ENCODE measurements around the gene PRMT2. TPM values are rescaled to one million over a fixed set of nuclear protein-coding genes. Genes with fewer than 3 reads are reported as not detected.

The PRMT2 gene
- total RNA-seq = 10 to 100 TPM; 63.2 to 77.3 TPM
- long read RNA-seq, transcript PRMT2-203 (12 exons, 2,688 nt) = minor isoform, 8 of 227 reads
- long read RNA-seq, transcript PRMT2-204 (6 exons, 954 nt) = minor isoform, 9 of 227 reads
- long read RNA-seq, transcript PRMT2-206 (11 exons, 2,131 nt) = major isoform, 77 of 227 reads
- long read RNA-seq, partial matches to known transcripts = 94 of 227 reads
- long read RNA-seq, other reads (novel, unspliced or antisense) = 24 of 227 reads

- intact Hi-C loops (cut with DNase I, micrococcal nuclease) = no loop called here
- DNase-seq (peak; percentile 97 to 99), ATAC-seq (peak; percentile 91)
These were observed at the start of gene PRMT2 for GRCh38 chr21:46635324-46636180. PRMT2 (plus strand) TSS chr21:46635674; CDS start chr21:46636952, 1,278 bp downstream.

GRCh38 chr21:46594276-46594675 is 41.2 kb upstream of the PRMT2 start:
- intact Hi-C loops (cut with DNase I, micrococcal nuclease) = no loop called here
- no peak for DNase-seq
- ATAC-seq = no peak

DNA sequence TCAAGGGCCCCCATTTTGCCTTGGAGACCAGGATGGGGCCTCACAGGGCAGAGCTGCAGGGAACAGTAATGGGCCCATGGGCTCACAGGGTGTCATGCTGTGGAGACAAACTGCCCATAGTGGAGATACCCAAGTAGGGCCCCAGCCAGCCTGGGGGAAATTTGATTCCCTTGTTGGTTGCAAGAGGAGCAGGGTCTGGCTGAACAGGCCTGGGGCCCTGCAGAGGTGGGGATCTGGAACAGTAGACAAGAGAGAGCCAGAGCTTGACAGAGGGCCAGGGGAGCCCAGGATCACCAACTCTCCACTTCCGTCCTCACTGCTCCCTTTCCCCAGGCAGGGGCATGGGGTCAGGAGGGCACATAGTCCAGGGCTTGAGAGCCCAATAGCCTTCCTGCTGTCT is 39.3 kb upstream of the PRMT2 start:
- ATAC-seq (no peak), DNase-seq (no peak)
- intact Hi-C loops (cut with DNase I, micrococcal nuclease) = no loop called here

DNA sequence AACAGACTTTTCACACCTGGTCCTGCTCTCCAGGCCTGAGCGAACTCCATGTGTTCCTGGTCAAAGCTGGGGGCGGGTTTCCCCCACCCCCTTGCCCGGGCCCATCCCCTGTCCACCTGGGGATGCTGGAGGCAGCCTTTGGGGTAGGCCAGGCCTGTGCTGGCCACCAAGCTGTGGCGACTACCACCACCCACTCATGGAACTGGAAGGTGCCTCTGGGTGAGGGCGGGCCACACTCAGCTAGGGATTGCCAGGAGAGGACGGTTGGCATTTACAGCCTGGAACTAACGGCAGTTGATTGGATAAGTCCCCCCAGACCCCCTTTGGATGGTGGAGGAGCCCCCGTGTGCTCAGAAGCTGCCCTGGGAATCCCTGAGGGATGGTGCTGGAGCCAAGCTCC is 38.4 kb upstream of the PRMT2 start:
- DNase-seq (no peak), ATAC-seq (no peak)
- intact Hi-C loops (cut with DNase I, micrococcal nuclease) = no loop called here

- intact Hi-C loops (cut with DNase I, micrococcal nuclease) = no loop called here
- ATAC-seq (no peak), DNase-seq (no peak)
These were observed 37.6 kb upstream of the PRMT2 start for GRCh38 chr21:46597896-46598343.

- intact Hi-C loops (cut with DNase I, micrococcal nuclease) = no loop called here
These were observed 36.6 kb upstream of the PRMT2 start for GRCh38 chr21:46598581-46599572.

DNA sequence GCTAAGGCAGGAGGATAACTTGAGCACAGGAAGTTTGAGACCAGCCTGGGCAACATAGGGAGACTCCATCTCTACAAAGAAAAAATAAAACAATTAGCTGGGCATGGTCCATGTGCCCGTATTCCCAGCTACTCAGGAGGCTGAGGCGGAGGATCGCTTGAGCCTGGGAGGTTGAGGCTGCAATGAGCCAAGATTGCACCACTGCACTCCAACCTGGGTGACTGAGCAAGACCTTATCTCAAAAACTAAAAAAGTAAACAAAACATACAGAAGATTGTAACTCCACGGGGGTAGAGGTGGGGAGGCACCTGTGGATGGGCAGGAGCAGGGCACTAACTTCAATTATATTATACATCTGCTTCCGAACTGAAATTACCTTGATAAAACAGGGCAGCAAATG is 35.2 kb upstream of the PRMT2 start:
- ATAC-seq (no peak), DNase-seq (no peak)
- intact Hi-C loops (cut with DNase I, micrococcal nuclease) = no loop called here

More at GRCh38 chr21:46598581-46599572, 36.6 kb upstream of the PRMT2 start:
- ATAC-seq = no peak
- DNase-seq = no peak

- ATAC-seq (no peak), DNase-seq (no peak)
- intact Hi-C loops (cut with DNase I, micrococcal nuclease) = no loop called here
These were observed 34.5 kb upstream of the PRMT2 start for GRCh38 chr21:46600978-46601377.

DNA sequence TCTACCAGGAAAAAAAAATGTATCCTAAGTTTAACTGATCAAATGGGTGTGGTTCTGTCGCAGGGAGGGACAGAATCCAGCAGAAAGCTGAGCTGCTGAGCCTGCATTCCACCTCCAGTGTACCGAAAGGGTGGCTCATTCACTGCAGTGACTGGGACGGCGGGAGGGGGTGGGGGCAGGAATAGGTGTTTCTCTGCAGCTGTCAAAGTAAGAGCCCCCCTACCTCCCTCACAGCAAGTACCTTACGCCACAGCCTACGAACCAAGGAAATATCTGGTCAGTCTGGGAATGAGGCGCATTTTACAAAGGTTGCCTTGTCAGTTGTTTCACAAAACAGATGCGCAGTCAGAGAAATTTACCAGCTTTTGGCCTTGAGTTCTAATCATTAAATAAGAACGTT is 32.2 kb upstream of the PRMT2 start:
- ATAC-seq (peak; percentile 73), DNase-seq (no peak)
- intact Hi-C loops (cut with DNase I, micrococcal nuclease) = no loop called here

- no peak for DNase-seq
- no peak for ATAC-seq
- intact Hi-C loops (cut with DNase I, micrococcal nuclease) = no loop called here
These were observed 31.0 kb upstream of the PRMT2 start for GRCh38 chr21:46604329-46604974.

- no peak for DNase-seq
- no peak for ATAC-seq
- intact Hi-C loops (cut with DNase I, micrococcal nuclease) = no loop called here
These were observed 30.3 kb upstream of the PRMT2 start, which contains the start of gene S100B for GRCh38 chr21:46604975-46605766. S100B (minus strand) TSS chr21:46605082; CDS start chr21:46602415, 2,667 bp downstream.

- intact Hi-C loops (cut with DNase I, micrococcal nuclease) = no loop called here
- peak; percentile 26 for ATAC-seq
- peak; percentile 39 to 43 for DNase-seq
These were observed 29.6 kb upstream of the PRMT2 start for GRCh38 chr21:46605767-46606426.

DNA sequence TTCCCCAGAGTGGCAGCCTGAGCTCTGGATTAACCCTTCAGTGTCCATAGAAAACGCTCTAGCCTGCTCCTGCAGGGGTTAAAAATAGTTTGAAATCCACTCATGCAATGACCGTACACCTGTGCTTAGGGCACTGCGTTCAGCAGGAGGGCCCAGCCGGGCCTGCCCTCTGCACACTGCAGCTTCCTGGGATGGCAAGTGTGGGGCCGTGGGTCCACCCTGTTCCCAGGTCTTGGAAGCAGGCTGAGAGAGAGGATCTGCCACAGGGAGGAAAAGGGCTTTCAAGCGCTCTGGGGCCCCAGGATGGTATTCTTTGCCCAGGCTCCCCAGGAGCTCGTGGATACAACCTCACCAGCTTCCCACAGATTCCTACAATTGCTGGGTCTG is 29.1 kb upstream of the PRMT2 start:
- intact Hi-C loops (cut with DNase I, micrococcal nuclease) = no loop called here
- no peak for ATAC-seq

GRCh38 chr21:46607636-46608035 is 27.8 kb upstream of the PRMT2 start:
- intact Hi-C loops (cut with DNase I, micrococcal nuclease) = no loop called here
- ATAC-seq (no peak), DNase-seq (no peak)

More for the DNA sequence above, 29.1 kb upstream of the PRMT2 start:
- no peak for DNase-seq

DNA sequence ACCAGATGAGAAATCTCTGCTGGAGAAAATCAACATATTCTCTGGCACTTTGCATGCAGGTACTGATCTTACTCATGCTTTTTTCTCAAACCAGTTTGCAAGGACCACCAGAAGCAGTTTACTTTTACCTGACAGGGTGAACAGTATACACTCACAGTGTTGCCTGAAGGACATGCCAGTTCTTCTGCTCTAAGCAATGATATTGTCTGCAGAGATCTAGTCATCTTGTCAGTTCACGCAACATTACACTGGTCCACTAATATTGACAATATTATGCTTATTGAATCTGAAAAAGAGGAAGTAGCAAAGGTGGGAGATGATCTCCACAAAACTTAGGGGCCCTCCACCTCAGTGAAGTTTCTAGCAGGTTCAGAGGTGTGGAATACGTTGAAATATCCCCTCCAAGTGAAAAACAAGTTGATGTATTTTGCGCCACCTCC is 26.8 kb upstream of the PRMT2 start:
- ATAC-seq (no peak), DNase-seq (no peak)
- intact Hi-C loops (cut with DNase I, micrococcal nuclease) = no loop called here

DNA sequence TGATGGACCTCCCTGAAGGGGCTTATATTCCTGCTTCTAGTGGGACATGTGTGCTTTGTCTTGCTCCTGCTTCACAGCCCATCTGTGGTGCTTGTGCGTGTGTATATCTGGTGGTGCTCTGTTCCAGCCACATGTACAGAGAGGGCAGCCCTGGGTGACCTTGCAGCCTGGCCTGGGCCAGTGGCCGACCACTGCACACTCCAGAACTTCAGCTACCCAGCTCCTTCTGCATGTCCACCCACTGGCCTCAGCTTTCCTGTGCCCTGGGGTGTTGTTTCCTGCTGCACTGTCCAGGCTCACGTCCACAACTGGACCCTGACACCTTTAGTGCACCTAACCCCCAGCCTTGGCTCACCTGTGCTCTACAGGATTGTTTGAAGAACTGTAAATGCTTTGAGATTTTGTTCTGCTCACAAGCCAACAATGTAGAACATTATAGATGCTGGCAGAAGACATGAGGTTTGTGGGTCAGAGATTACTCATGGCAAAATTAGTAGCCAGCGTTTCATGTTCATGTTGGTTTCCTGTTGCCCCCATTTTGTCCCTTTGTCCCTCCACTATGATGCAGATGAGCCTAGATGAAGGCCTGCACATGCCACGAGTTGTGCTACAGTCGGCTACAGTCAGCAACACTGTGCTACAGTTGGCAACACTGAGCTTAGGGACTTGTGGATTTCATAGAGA is 25.3 kb upstream of the PRMT2 start:
- intact Hi-C loops (cut with DNase I, micrococcal nuclease) = no loop called here
- DNase-seq (no peak), ATAC-seq (no peak)

GRCh38 chr21:46613391-46613790 is 22.1 kb upstream of the PRMT2 start:
- ATAC-seq = no peak
- DNase-seq = no peak
- intact Hi-C loops (cut with DNase I, micrococcal nuclease) = no loop called here

Data from left colon (tissue), 2 donors.